HEK293 (cell line): ENCODE results near the gene C6orf136.

ENCODE experiments used
- BCL11B ChIP-seq: fragments of 450-650 bp; formaldehyde crosslinking; IDR thresholded peaks from 2 replicates; pipeline ENCODE4 v1.5.1; 2016; ENCODE audit warnings: low read depth, missing biosample characterization, missing genetic modification characterization
- EGR2 ChIP-seq: fragments of 450-650 bp; formaldehyde crosslinking; IDR thresholded peaks from 2 replicates; pipeline ENCODE4 v1.5.1; 2016; ENCODE audit warnings: low read depth, missing biosample characterization, missing genetic modification characterization
- FEZF1 ChIP-seq: fragments of 450-650 bp; formaldehyde crosslinking; IDR thresholded peaks from 2 replicates; pipeline ENCODE4 v1.5.1; 2016; ENCODE audit warnings: missing biosample characterization, missing genetic modification characterization
- GFI1B ChIP-seq: fragments of 450-650 bp; formaldehyde crosslinking; IDR thresholded peaks from 2 replicates; pipeline ENCODE4 v1.5.1; 2016; ENCODE audit warnings: missing biosample characterization, missing genetic modification characterization
- GLI2 ChIP-seq: fragments of 450-650 bp; formaldehyde crosslinking; IDR thresholded peaks from 2 replicates; pipeline ENCODE4; 2017; ENCODE audit warnings: missing biosample characterization, missing genetic modification characterization, low read depth, borderline replicate concordance
- HOXC10 ChIP-seq: sonication (generic); formaldehyde crosslinking; IDR thresholded peaks from 2 replicates; pipeline ENCODE4 v1.8.1; 2023; ENCODE audit warnings: mild to moderate bottlenecking, missing genetic modification reagents
- KLF10 ChIP-seq: fragments of 450-650 bp; IDR thresholded peaks from 2 replicates; pipeline ENCODE4 v1.5.1; 2018; ENCODE audit warnings: missing biosample characterization, mild to moderate bottlenecking, missing genetic modification characterization
- KLF16 ChIP-seq: fragments of 450-650 bp; formaldehyde crosslinking; IDR thresholded peaks from 2 replicates; pipeline ENCODE4 v1.5.1; 2017; ENCODE audit warnings: missing biosample characterization, missing genetic modification characterization
- MYNN ChIP-seq: fragments of 450-650 bp; formaldehyde crosslinking; IDR thresholded peaks from 2 replicates; pipeline ENCODE4 v1.5.1; 2016; ENCODE audit warnings: missing biosample characterization, missing genetic modification characterization, borderline replicate concordance
- SP3 ChIP-seq: fragments of 450-650 bp; formaldehyde crosslinking; IDR thresholded peaks from 2 replicates; pipeline ENCODE4 v1.5.1; 2016; ENCODE audit warnings: missing biosample characterization, missing genetic modification characterization
- SP7 ChIP-seq: fragments of 450-650 bp; formaldehyde crosslinking; IDR thresholded peaks from 2 replicates; pipeline ENCODE4 v1.5.1; 2016; ENCODE audit warnings: missing biosample characterization, missing genetic modification characterization
- ZBTB8A ChIP-seq: fragments of 450-650 bp; formaldehyde crosslinking; IDR thresholded peaks from 2 replicates; pipeline ENCODE4 v1.5.1; 2016; ENCODE audit warnings: missing biosample characterization, missing genetic modification characterization
- ZNF146 ChIP-seq: fragments of 450-650 bp; formaldehyde crosslinking; IDR thresholded peaks from 2 replicates; pipeline ENCODE4 v1.5.1; 2016; ENCODE audit warnings: missing biosample characterization, missing genetic modification characterization
- ZNF16 ChIP-seq: fragments of 450-650 bp; formaldehyde crosslinking; IDR thresholded peaks from 2 replicates; pipeline ENCODE4 v1.5.1; 2016; ENCODE audit warnings: low read depth, missing biosample characterization, missing genetic modification characterization
- ZNF174 ChIP-seq: fragments of 450-650 bp; formaldehyde crosslinking; IDR thresholded peaks from 2 replicates; pipeline ENCODE4 v1.5.0; 2017; ENCODE audit warnings: missing biosample characterization, mild to moderate bottlenecking, missing genetic modification characterization
- ZNF214 ChIP-seq: fragments of 450-650 bp; formaldehyde crosslinking; IDR thresholded peaks from 2 replicates; pipeline ENCODE4 v1.5.1; 2017; ENCODE audit warnings: missing biosample characterization, mild to moderate bottlenecking, missing genetic modification characterization, borderline replicate concordance
- ZNF221 ChIP-seq: fragments of 450-650 bp; formaldehyde crosslinking; IDR thresholded peaks from 2 replicates; pipeline ENCODE4 v1.5.1; 2017; ENCODE audit warnings: missing biosample characterization, missing genetic modification characterization, borderline replicate concordance
- ZNF280C ChIP-seq: fragments of 450-650 bp; formaldehyde crosslinking; IDR thresholded peaks from 2 replicates; pipeline ENCODE4 v1.5.1; 2016; ENCODE audit warnings: missing biosample characterization, missing genetic modification characterization
- ZNF354C ChIP-seq: fragments of 450-650 bp; formaldehyde crosslinking; IDR thresholded peaks from 2 replicates; pipeline ENCODE4 v1.5.1; 2016; ENCODE audit warnings: missing biosample characterization, missing genetic modification characterization, low read depth, borderline replicate concordance
- ZNF366 ChIP-seq: fragments of 450-650 bp; formaldehyde crosslinking; conservative IDR thresholded peaks from 2 replicates; pipeline ENCODE4 v1.5.1; 2016; ENCODE audit warnings: missing biosample characterization, missing genetic modification characterization
- ZNF391 ChIP-seq: fragments of 450-650 bp; formaldehyde crosslinking; IDR thresholded peaks from 2 replicates; pipeline ENCODE4 v1.5.1; 2016; ENCODE audit warnings: low read depth, missing biosample characterization, missing genetic modification characterization, borderline replicate concordance
- ZNF423 ChIP-seq: fragments of 450-650 bp; formaldehyde crosslinking; IDR thresholded peaks from 2 replicates; pipeline ENCODE4 v1.5.1; 2016; ENCODE audit warnings: missing biosample characterization, missing genetic modification characterization
- ZNF426 ChIP-seq: fragments of 450-650 bp; formaldehyde crosslinking; IDR thresholded peaks from 2 replicates; pipeline ENCODE4 v1.5.1; 2017; ENCODE audit warnings: missing biosample characterization, missing genetic modification characterization, mild to moderate bottlenecking, inconsistent platforms, moderate library complexity
- ZNF521 ChIP-seq: fragments of 450-650 bp; formaldehyde crosslinking; IDR thresholded peaks from 2 replicates; pipeline ENCODE4 v1.5.1; 2017; ENCODE audit warnings: missing biosample characterization, mild to moderate bottlenecking, missing genetic modification characterization
- ZNF600 ChIP-seq: fragments of 450-650 bp; formaldehyde crosslinking; IDR thresholded peaks from 2 replicates; pipeline ENCODE4 v1.5.1; 2016; ENCODE audit warnings: missing biosample characterization, missing genetic modification characterization
- ZNF610 ChIP-seq: fragments of 450-650 bp; formaldehyde crosslinking; IDR thresholded peaks from 2 replicates; pipeline ENCODE4 v1.5.1; 2016; ENCODE audit warnings: missing biosample characterization, missing genetic modification characterization, borderline replicate concordance
- ZNF692 ChIP-seq: fragments of 450-650 bp; formaldehyde crosslinking; IDR thresholded peaks from 2 replicates; pipeline ENCODE4 v1.5.1; 2016; ENCODE audit warnings: missing biosample characterization, missing genetic modification characterization
- ZNF776 ChIP-seq: fragments of 450-650 bp; formaldehyde crosslinking; IDR thresholded peaks from 2 replicates; pipeline ENCODE4 v1.5.0; 2017; ENCODE audit warnings: missing biosample characterization, missing genetic modification characterization, borderline replicate concordance
- ZNF785 ChIP-seq: fragments of 450-650 bp; formaldehyde crosslinking; IDR thresholded peaks from 2 replicates; pipeline ENCODE4 v1.5.1; 2016; ENCODE audit warnings: missing biosample characterization, missing genetic modification characterization
- ZNF830 ChIP-seq: fragments of 450-650 bp; IDR thresholded peaks from 2 replicates; pipeline ENCODE4 v1.5.0; 2018; ENCODE audit warnings: missing biosample characterization, missing genetic modification characterization, low read depth, mild to moderate bottlenecking, moderate library complexity
- ZNF843 ChIP-seq: fragments of 450-650 bp; formaldehyde crosslinking; IDR thresholded peaks from 2 replicates; pipeline ENCODE4 v1.5.1; 2016; ENCODE audit warnings: missing biosample characterization, missing genetic modification characterization
- ZSCAN16 ChIP-seq: fragments of 450-650 bp; formaldehyde crosslinking; IDR thresholded peaks from 2 replicates; pipeline ENCODE4 v1.5.1; 2016; ENCODE audit warnings: missing biosample characterization, missing genetic modification characterization
- ZSCAN23 ChIP-seq: fragments of 450-650 bp; formaldehyde crosslinking; IDR thresholded peaks from 2 replicates; pipeline ENCODE4 v1.5.1; 2016; ENCODE audit warnings: missing biosample characterization, missing genetic modification characterization
- ZXDB ChIP-seq: fragments of 450-650 bp; formaldehyde crosslinking; IDR thresholded peaks from 2 replicates; pipeline ENCODE4 v1.5.1; 2016; ENCODE audit warnings: missing biosample characterization, missing genetic modification characterization
- TF ChIP-seq, protein P1 (sequence below): fragments of 450-650 bp; formaldehyde crosslinking; IDR thresholded peaks from 2 replicates; pipeline ENCODE4 v1.5.1; 2016; ENCODE audit warnings: missing biosample characterization, missing genetic modification characterization

Gene C6orf136

GRCh38 chr6:30686908-30687658, 40.1 kb downstream of the C6orf136 start (continued):
- no peak for TF ChIP-seq ZNF221 (tag by site-specific recombination)
- 0 out of 2 replicates have a peak, but pooled peaks have one; percentile 20 for TF ChIP-seq BCL11B (tag by site-specific recombination)
- peak; percentile 74; the same call in 1 of the 2 replicates for TF ChIP-seq ZXDB
- TF ChIP-seq ZNF776 (tag by site-specific recombination): no peak
- 0 out of 2 replicates have a peak, but pooled peaks have one; percentile 16 for TF ChIP-seq ZNF146 (tag by site-specific recombination)
- peak; percentile 97 for TF ChIP-seq ZNF366 (tag by site-specific recombination)
- no peak for TF ChIP-seq ZNF354C
- TF ChIP-seq ZNF830 (tag by site-specific recombination): no peak
- peak; percentile 95 for TF ChIP-seq ZNF423 (tag by site-specific recombination)
- no peak for TF ChIP-seq HOXC10 (CRISPR knock-in tag)
- no peak for TF ChIP-seq ZNF426 (tag by site-specific recombination)
- TF ChIP-seq FEZF1: no peak
- TF ChIP-seq ZNF280C (tag by site-specific recombination): no peak
- TF ChIP-seq EGR2: peak; percentile 94
- TF ChIP-seq KLF10 (tag by site-specific recombination): peak; percentile 90
- peak; percentile 93 for TF ChIP-seq ZNF610 (tag by site-specific recombination)
- TF ChIP-seq ZSCAN16 (tag by site-specific recombination): 0 out of 2 replicates have a peak, but pooled peaks have one; percentile 43
- peak; percentile 55 for TF ChIP-seq ZSCAN23
- peak; percentile 88 for TF ChIP-seq SP7 (tag by site-specific recombination)
- TF ChIP-seq ZNF843: 0 out of 2 replicates have a peak, but pooled peaks have one; percentile 39
- no peak for TF ChIP-seq ZNF521 (tag by site-specific recombination)
- TF ChIP-seq, protein P1, sequence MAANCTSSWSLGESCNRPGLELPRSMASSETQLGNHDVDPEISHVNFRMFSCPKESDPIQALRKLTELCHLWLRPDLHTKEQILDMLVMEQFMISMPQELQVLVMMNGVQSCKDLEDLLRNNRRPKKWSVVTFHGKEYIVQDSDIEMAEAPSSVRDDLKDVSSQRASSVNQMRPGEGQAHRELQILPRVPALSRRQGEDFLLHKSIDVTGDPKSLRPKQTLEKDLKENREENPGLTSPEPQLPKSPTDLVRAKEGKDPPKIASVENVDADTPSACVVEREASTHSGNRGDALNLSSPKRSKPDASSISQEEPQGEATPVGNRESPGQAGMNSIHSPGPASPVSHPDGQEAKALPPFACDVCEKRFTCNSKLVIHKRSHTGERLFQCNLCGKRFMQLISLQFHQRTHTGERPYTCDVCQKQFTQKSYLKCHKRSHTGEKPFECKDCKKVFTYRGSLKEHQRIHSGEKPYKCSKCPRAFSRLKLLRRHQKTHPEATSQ: peak; percentile 87; the same call in 1 of the 2 replicates
- no peak for TF ChIP-seq GFI1B (tag by site-specific recombination)
- TF ChIP-seq MYNN: no peak
- no peak; the same call in 1 of the 2 replicates for TF ChIP-seq KLF16 (tag by site-specific recombination)
- peak; percentile 69; the same call in 1 of the 2 replicates for TF ChIP-seq ZNF391 (tag by site-specific recombination)
- peak; percentile 65; the same call in 1 of the 2 replicates for TF ChIP-seq ZNF600 (tag by site-specific recombination)
- no peak for TF ChIP-seq ZNF16
- TF ChIP-seq ZNF174 (tag by site-specific recombination): no peak
- TF ChIP-seq ZNF692 (tag by site-specific recombination): peak; percentile 79
- no peak; the same call in 1 of the 2 replicates for TF ChIP-seq ZNF785
- TF ChIP-seq SP3 (tag by site-specific recombination): peak; percentile 99
- no peak for TF ChIP-seq ZNF214
- peak; percentile 61 for TF ChIP-seq ZBTB8A
- TF ChIP-seq GLI2 (tag by site-specific recombination): no peak
